Fibroblast of the aortic adventitia (primary cell): ENCODE measurements around the gene DLG3. TPM values are rescaled to one million over a fixed set of nuclear protein-coding genes. Genes with fewer than 3 reads are reported as not detected.

Source experiments
- DNase-seq: peaks from one replicate; pipeline ENCODE4 v3.0.0-alpha.2; 2010; ENCODE audit warnings: low read depth
- H3K4me3 ChIP-seq: 2 replicates; pipeline ENCODE4 v1.5.1; 2011; ENCODE audit warnings: low read depth, mild to moderate bottlenecking, control low read depth, low read length, moderate library complexity
- total RNA-seq: library from RNA; depleted of rRNA; stranded (reverse); fragments of >200 nt; gene quantifications from 2 replicates; pipeline ENCODE4 v1.2.3, GENCODE V29; 2012; ENCODE audit warnings: low replicate concordance
- TF ChIP-seq, protein P1 (sequence below): IDR thresholded peaks from 2 replicates; pipeline ENCODE4 v1.5.1; 2011; ENCODE audit warnings: mild to moderate bottlenecking, low read length, control low read depth, inconsistent platforms; ENCODE audit not compliant: insufficient read depth

Gene DLG3
- total RNA-seq, 1 donor = 15.0 TPM

DNA sequence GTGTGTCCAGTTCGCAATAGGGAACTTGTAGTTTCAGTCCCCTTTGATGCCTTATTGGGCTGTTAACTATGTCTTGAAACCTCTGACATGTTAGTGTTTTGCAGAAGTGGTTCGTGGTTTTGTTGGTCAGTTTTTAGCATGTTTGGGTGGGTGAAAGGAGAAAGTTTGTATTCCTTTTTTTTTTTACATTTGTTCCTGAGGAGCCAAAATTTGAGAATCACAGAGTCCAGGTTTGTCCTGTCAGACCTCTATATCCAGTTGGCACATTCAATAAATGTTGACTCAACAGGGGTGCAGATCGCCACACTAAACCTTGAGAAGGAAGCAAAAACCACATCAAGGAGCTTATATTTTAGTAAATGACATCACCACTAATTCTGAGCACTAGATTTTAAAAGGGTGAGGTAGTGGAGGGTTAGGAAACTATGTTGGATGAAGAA, 26.2 kb downstream of the DLG3 start:
- no peak overlapping the region for H3K4me3 ChIP-seq
- no peak for DNase-seq
- TF ChIP-seq, protein P1, sequence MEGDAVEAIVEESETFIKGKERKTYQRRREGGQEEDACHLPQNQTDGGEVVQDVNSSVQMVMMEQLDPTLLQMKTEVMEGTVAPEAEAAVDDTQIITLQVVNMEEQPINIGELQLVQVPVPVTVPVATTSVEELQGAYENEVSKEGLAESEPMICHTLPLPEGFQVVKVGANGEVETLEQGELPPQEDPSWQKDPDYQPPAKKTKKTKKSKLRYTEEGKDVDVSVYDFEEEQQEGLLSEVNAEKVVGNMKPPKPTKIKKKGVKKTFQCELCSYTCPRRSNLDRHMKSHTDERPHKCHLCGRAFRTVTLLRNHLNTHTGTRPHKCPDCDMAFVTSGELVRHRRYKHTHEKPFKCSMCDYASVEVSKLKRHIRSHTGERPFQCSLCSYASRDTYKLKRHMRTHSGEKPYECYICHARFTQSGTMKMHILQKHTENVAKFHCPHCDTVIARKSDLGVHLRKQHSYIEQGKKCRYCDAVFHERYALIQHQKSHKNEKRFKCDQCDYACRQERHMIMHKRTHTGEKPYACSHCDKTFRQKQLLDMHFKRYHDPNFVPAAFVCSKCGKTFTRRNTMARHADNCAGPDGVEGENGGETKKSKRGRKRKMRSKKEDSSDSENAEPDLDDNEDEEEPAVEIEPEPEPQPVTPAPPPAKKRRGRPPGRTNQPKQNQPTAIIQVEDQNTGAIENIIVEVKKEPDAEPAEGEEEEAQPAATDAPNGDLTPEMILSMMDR = no peak

DNA sequence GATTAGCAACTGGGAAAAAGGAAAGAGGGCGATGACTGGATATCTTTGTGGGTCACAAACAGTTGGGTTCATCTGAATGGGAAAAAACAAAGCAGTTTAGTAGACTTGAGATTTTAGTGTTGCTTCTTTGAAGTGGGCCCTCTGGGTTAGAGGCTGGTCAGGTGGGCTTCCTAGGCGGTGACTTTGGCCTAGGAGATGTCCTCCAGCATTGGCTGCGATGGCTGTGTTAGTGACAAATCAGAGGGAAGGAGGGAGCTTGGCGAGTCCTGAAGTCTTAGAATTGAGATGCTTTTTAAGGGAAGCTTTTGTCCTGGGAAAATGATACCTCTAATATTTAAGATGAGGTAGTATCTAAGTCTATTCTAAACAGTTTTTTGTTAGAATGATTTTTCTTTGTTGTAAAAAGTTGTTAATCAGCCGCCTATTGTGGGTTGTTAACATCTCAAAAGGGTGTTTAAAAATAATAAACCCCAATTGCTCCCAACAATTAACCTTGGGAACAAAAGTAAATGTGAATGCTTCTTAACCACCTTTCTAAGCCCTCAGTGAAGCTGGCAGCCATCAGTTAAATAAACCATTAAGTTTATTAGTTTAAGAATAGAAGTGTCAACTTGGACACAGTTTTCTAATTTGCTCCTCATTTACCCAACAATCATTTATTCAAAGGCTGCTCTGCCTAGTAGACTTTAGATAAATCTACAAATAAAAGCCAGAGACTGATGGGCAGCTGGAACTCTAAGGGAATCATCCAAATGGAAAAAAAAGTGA, 31.7 kb downstream of the DLG3 start:
- DNase-seq = no peak
- H3K4me3 ChIP-seq = no peak overlapping the region
- TF ChIP-seq, protein P1 = no peak

DNA sequence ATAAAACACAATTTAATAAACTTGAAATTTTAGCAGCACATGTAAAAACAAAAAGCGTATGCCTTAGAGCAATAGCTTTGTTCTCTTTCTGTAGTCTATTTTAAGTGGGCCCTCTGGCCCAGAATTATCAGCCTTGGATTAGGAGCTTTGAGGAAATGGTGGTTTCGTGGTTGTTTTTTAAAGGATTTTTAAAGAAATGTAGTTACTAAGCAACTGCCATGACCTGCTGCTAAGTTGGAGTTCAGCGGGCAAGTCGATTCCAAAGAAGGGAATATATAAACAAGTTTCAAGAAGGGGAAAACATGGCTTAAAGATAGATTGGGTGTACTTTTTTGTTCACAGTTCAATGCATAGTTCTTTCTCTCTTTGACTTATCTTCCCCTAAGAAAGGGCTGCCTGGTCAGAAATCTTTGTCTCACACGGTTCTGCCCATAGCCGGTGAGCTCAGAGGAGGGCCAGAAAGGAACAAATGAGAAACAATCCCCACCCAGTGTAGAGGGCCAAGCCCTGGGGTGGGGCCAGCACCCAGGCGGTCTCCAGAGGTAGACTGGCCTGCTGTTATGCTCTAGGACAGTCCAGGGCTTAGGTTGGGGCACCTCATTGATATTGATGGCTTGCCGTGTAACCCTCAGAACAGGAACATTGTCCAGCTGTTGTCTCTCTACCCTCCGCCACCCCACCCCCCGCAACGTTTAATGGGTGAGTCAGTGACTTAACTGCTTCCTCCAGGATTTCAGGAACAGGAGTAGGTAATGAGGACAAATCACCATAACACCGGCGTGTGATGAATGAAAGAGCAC, 32.5 kb downstream of the DLG3 start:
- TF ChIP-seq, protein P1 = no peak
- peak; percentile 47 for DNase-seq
- no peak overlapping the region for H3K4me3 ChIP-seq

DNA sequence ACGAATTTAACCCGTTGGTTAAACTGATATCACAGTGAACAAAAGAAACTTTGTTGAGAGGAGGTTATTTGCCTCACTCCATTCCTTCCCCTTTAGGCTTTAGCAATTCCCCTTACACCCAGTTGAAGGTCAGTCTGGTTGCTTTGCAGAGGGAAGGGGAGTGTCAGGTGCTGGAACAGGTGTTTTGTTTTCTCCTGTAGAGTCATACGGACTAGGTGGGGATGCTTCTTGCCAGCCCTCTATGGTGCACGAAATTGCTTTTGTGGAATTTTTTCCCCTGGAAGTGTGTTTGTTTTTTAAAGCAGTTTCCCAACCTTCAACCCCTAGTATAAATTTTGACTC, 33.1 kb downstream of the DLG3 start:
- DNase-seq = no peak
- no peak overlapping the region for H3K4me3 ChIP-seq
- TF ChIP-seq, protein P1 = no peak

DNA sequence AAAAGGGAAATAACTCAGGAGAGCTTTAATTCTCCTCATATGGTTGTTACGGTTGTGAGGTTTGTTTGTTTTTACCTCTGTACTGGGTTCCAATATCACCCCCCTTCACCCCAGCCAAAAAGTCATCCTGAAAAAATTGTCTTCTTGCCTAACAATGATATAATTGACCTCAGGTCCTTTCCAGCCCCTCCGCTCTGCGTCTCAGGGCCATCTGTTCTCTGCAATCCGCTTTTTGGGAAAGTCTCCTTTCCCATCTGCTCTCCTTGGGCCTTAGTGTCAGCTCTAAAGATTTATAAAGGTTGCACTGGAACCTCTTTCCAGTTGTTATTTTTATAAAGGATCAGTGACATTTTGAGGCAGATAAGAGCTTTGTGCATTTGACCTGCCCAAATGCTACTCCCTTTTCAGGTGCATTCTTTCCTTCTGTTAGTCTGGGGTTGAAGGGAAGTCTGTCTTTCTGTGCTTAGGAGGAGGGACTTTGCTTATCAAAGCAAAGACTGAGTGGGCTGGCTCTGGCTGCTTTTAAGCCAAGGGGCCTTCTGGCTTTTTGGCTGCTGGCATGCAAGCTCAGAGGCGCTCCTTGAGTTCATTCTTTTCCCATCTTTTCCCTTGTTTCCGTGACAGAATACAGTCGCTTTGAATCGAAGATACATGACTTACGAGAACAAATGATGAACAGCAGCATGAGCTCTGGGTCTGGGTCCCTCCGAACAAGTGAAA, 34.1 kb downstream of the DLG3 start:
- H3K4me3 ChIP-seq = no peak overlapping the region
- TF ChIP-seq, protein P1 = no peak
- DNase-seq = peak; percentile 24

DNA sequence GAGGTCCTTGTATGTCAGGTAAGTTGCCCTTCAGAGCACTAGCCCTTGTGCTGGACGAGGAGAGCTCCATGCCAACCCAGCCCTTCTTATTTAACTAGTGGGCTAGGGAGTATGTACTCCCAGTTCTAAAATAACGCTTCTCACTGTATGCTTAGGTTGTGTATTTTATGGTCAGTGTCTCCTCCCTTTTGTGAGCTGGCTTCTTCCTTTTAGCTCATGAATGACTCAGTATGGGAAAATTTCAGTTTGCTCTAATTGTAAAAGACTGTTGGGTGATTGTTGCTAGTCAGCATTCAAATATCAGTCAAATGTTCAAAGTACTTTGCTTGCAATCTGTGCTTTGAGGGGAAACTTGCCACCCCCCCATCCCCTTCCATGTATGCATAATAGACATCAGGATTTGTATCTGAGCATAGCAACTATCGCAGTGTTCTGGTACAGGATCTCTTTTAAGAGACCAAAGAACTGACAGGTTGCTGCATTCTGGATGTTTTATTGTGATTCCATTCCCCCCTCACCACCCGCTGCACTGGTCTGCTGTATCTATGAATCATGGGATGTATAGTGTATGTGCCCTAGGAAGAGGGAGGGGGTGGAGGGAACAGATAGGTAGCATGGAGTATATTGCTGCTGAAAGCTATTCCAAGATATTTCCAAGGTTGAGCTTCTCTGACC, 34.7 kb downstream of the DLG3 start:
- TF ChIP-seq, protein P1 = no peak
- DNase-seq = peak; percentile 61
- H3K4me3 ChIP-seq = no peak overlapping the region
